ENCODE results near the gene CHRNG. TPM values are rescaled to one million over a fixed set of nuclear protein-coding genes. Genes with fewer than 3 reads are reported as not detected.
A peak's percentile ranks its signal among the peaks of the same experiment; 100 is the strongest.
"Not testable (repeated sequence)": the region's sequence is repeated elsewhere in the genome, so short reads cannot be mapped to it uniquely, and the experiment has no call there.

CHRNG gene
- total RNA-seq, 1 experiment from 2014 or later, result not detected

GRCh38 chr2:232568161-232568560 is 28.7 kb downstream of the CHRNG start:
- no peak for DNase-seq (ENCODE audit: low spot score)
- in situ Hi-C loops (cut with HindIII; ENCODE audit: low sequenced_read_pairs), result no loop called here

- in situ Hi-C loops (cut with HindIII; ENCODE audit: low sequenced_read_pairs), result no loop called here
- DNase-seq (ENCODE audit: low spot score), result no peak
Measured at GRCh38 chr2:232569541-232569940, 30.0 kb downstream of the CHRNG start.

- in situ Hi-C loops (cut with HindIII; ENCODE audit: low sequenced_read_pairs); DNase-seq (ENCODE audit: low spot score): not testable (repeated sequence)
Measured at GRCh38 chr2:232570481-232570880, 31.0 kb downstream of the CHRNG start.

GRCh38 chr2:232571026-232571474 is 31.6 kb downstream of the CHRNG start:
- peak; percentile 25 for DNase-seq (ENCODE audit: low spot score)
- in situ Hi-C loops (cut with HindIII; ENCODE audit: low sequenced_read_pairs), result no loop called here

- in situ Hi-C loops (cut with HindIII; ENCODE audit: low sequenced_read_pairs), result no loop called here
- DNase-seq (ENCODE audit: low spot score), result no peak
Measured at GRCh38 chr2:232573042-232573441, 33.5 kb downstream of the CHRNG start.

- no peak for DNase-seq (ENCODE audit: low spot score)
- in situ Hi-C loops (cut with HindIII; ENCODE audit: low sequenced_read_pairs), result no loop called here
Measured at GRCh38 chr2:232573771-232574435, 34.4 kb downstream of the CHRNG start.

GRCh38 chr2:232574674-232575403 is 35.3 kb downstream of the CHRNG start:
- DNase-seq (ENCODE audit: low spot score), result no peak
- in situ Hi-C loops (cut with HindIII; ENCODE audit: low sequenced_read_pairs), result no loop called here

- DNase-seq (ENCODE audit: low spot score), result no peak
- in situ Hi-C loops (cut with HindIII; ENCODE audit: low sequenced_read_pairs), result no loop called here
Measured at GRCh38 chr2:232575404-232575746, 35.9 kb downstream of the CHRNG start.

- in situ Hi-C loops (cut with HindIII; ENCODE audit: low sequenced_read_pairs), result no loop called here
- DNase-seq (ENCODE audit: low spot score), result no peak
Measured at GRCh38 chr2:232576995-232577394, 37.5 kb downstream of the CHRNG start.

- in situ Hi-C loops (cut with HindIII; ENCODE audit: low sequenced_read_pairs), result no loop called here
- no peak for DNase-seq (ENCODE audit: low spot score)
Measured at GRCh38 chr2:232577841-232578240, 38.3 kb downstream of the CHRNG start.

- DNase-seq (ENCODE audit: low spot score), result no peak
- in situ Hi-C loops (cut with HindIII; ENCODE audit: low sequenced_read_pairs), result no loop called here
Measured at GRCh38 chr2:232578626-232579025, 39.1 kb downstream of the CHRNG start.

- in situ Hi-C loops (cut with HindIII; ENCODE audit: low sequenced_read_pairs), result no loop called here
- no peak for DNase-seq (ENCODE audit: low spot score)
Measured at GRCh38 chr2:232580648-232580981, 41.1 kb downstream of the CHRNG start.

GRCh38 chr2:232581725-232582124 is 42.2 kb downstream of the CHRNG start:
- in situ Hi-C loops (cut with HindIII; ENCODE audit: low sequenced_read_pairs), result no loop called here
- DNase-seq (ENCODE audit: low spot score), result no peak

- no peak for DNase-seq (ENCODE audit: low spot score)
- in situ Hi-C loops (cut with HindIII; ENCODE audit: low sequenced_read_pairs), result no loop called here
Measured at GRCh38 chr2:232584238-232584637, 44.7 kb downstream of the CHRNG start.

- in situ Hi-C loops (cut with HindIII; ENCODE audit: low sequenced_read_pairs), result no loop called here
- no peak for DNase-seq (ENCODE audit: low spot score)
Measured at GRCh38 chr2:232586943-232587505, 47.5 kb downstream of the CHRNG start.

- in situ Hi-C loops (cut with HindIII; ENCODE audit: low sequenced_read_pairs), result no loop called here
- DNase-seq (ENCODE audit: low spot score), result no peak
Measured at GRCh38 chr2:232587512-232587911, 48.0 kb downstream of the CHRNG start.

- in situ Hi-C loops (cut with HindIII; ENCODE audit: low sequenced_read_pairs), result no loop called here
- DNase-seq (ENCODE audit: low spot score), result no peak
Measured at GRCh38 chr2:232588031-232588430, 48.5 kb downstream of the CHRNG start.

- DNase-seq (ENCODE audit: low spot score), result peak; percentile 79
- in situ Hi-C loops (cut with HindIII; ENCODE audit: low sequenced_read_pairs), result no loop called here
Measured at GRCh38 chr2:232588680-232589585, 49.4 kb downstream of the CHRNG start.

GRCh38 chr2:232592772-232593395 is 53.4 kb downstream of the CHRNG start:
- no peak for DNase-seq (ENCODE audit: low spot score)
- in situ Hi-C loops (cut with HindIII; ENCODE audit: low sequenced_read_pairs), result no loop called here

Measured in G401 (cell line).